GM19240 (cell line): ENCODE measurements around the gene ZNF416.

ENCODE experiments used
- DNase-seq: peaks from one replicate; pipeline ENCODE4 v3.0.0; 2011; ENCODE audit warnings: low spot score; ENCODE audit not compliant: insufficient read length

ZNF416 gene

DNA sequence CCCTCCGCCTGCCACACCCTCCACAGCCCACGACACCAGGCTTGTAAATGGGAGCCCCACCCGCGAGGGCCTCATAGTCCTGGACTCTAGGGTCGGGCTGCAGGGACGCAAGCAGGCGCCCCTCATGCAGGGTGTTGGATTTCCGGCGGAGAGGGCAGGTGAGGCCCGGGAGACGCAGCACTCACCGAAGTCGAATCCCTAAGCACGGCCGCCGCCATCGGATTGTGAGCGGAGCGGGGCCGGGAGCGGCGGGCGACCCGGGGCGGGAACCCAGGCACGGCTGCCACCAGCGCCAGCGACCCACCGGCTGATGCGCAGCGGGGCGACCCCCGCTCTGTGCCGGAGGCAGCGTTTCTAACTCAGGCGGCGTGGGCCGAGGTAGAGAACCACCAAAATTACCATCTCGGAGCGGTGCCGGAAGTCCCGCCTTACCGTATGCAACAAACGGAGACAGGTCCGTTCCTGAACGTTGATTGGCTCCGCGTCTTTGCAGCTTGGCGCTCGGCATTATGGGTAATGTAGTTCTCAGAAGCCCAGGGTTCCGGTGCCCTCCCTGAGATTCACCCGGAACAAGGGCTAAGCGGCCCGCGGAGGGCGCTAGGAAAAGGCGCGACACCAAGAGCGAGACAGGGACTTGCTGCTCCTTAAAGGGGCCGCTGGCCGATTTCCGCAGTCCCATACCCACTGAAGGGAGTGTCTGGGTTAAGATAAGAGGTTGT, at the start of gene ZNF416:
ZNF416 (minus strand) TSS at position 425 of the 719 bp plus-strand sequence; CDS start at position 218, 207 bp downstream.
- peak; percentile 95 for DNase-seq

DNA sequence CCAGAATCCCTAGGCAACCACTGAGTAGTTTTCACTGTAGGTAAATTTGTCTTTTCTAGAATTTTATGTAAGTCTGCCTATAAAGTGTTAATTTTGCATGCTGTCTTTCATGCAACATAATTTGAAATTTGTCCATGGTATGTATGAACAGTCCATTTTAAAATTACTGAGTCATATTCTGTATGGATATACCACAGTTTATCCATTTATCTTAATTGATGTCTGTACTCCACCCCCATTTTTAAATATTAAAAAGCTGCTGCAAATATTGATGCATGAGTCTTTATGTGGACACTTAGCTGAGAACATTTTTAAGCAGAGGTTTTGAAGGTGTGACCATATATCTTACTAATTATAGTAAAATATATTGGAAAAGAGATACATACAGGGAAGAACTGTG, 44.4 kb upstream of the ZNF416 start:
- DNase-seq = no peak

DNA sequence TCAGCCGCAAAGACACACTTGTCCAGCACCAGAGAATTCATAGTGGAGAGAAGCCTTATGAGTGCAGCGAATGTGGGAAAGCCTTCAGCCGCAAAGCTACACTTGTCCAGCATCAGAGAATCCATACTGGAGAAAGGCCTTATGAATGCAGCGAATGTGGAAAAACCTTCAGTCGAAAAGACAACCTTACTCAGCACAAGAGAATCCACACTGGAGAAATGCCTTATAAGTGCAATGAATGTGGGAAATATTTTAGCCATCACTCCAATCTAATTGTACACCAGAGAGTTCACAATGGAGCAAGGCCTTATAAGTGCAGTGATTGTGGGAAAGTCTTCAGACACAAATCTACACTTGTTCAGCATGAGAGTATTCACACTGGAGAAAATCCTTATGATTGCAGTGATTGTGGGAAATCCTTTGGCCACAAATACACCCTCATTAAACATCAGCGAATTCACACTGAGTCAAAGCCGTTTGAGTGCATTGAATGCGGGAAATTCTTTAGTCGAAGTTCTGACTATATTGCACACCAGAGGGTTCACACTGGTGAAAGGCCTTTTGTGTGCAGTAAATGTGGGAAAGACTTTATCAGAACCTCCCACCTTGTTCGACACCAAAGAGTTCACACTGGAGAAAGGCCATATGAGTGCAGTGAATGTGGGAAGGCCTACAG, 42.1 kb upstream of the ZNF416 start:
- DNase-seq = no peak

DNA sequence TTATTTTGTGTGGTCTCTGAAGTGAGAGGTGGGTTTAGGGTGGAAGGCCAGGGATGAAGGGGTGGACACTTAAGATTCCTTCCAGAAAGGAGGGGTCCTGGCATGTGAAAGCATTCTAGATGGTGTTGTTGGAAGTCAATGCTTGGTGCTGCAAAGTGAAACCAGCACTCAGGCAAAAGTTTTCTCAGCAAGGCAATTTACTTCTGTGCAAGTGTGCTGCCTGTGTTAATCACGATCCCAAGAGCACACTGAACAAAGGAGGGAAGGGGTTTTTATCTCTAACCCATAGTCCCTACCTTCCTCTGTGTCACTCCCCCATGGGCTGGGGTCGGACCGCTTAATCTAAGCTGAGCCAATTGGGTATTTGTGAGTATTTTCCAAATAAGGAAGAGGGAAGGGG, 36.6 kb upstream of the ZNF416 start:
- no peak for DNase-seq

DNA sequence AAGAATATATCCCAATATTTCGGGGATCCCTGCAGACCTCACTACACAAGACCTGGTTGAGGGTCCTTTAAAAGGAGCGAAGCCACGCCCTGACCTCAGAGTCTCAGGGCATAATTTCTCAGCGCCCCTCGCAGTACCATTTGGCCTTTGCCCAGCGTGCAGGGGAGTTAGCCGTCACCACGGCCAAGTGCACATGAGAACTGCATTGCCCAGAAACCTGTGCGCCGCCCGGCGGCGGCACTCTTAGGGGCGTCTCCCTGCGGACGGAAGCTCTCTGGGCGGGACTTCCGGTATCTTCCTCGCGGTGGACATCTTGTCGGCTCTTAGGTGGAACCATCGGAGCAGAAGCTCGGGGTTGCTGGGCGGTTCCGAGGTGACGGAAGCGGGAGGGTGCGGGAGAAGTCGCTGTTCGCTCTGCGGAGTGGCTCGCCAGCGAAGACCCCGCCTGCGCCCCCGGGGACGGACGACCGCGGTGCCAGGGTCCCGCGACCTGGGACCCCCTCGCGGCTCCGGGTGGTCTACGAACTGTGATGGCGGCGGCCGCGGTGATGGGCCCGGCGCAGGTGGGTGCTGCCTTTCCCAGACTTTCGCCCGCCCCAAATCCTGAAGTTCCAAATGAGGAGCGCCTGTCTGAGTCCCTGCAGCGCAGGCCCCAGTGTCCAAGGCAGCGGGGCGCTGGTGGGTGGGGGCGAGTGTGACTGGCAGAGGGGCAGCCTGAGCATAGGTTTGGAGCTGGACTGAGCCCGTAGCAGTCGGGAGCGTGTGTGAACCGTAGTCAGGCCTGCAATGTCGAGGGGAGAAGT, 35.4 kb upstream of the ZNF416 start, which contains the start of gene ZNF134:
ZNF134 (plus strand) TSS at position 302 of the 803 bp plus-strand sequence. CDS start 5,227 bp downstream, outside the sequence.
- DNase-seq = peak; percentile 90

DNA sequence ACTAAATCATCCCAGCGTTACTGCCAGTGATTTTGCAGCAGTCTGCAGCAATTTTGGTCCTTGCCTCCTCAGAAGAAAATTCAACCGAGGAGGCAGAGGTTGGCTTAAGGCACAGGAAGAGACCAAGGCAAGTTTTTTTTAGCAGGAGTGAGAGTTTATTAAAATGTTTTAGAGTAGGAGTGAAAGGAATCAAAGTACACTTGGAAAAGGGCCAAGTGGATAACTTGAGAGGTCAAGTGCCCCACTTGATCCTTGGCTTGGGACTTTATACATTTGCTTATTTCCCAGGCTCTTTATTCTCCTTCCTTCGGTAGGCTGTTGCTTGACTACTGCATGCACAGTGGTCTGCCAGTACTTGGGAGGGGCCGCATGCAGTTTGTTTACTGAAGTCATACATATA, 32.4 kb upstream of the ZNF416 start:
- no peak for DNase-seq

DNA sequence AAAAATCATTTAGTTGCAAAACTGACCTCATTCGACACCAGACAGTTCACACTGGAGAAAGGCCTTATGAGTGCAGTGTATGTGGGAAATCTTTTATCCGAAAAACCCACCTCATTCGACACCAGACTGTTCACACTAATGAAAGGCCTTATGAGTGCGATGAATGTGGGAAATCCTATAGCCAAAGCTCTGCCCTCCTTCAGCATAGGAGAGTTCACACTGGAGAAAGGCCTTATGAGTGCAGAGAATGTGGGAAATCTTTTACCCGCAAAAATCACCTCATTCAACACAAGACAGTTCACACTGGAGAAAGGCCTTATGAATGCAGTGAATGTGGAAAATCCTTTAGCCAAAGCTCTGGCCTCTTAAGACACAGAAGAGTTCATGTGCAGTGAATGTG, 28.2 kb upstream of the ZNF416 start:
- no peak for DNase-seq

DNA sequence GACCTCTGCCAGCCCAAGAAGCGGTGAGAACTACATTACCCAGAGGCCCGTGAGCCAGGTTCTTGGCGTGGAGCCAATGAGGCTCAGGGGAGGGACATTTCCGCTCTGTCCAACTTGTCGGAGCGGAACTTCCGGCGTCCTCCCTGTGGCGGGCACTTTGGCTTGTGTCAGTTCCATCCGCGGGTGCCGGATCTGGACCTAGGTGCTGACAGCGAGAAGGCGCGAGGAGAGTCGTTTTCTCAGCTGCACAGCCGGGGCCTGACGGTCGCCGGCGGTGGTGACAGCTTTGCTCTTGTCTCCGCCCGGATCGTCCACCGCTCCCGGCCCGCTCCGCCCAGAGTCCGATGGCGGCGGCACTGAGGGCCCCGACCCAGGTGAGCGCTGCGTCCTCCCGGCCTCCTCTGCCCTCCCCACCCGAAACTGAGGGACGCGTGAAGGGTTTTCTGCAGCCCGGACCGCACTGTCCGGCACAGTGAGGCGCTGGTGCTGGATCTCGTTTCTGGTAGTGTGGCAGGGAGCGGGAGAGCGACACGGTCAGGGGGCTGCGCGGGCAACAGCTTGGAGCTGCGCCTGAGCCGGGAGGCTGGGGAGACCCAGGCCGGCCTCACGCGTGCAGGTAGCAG, 21.2 kb upstream of the ZNF416 start, which contains the start of gene ZNF530:
ZNF530 (plus strand) TSS at position 125 of the 623 bp plus-strand sequence. CDS start 4,461 bp downstream, outside the sequence.
- peak; percentile 83 for DNase-seq

DNA sequence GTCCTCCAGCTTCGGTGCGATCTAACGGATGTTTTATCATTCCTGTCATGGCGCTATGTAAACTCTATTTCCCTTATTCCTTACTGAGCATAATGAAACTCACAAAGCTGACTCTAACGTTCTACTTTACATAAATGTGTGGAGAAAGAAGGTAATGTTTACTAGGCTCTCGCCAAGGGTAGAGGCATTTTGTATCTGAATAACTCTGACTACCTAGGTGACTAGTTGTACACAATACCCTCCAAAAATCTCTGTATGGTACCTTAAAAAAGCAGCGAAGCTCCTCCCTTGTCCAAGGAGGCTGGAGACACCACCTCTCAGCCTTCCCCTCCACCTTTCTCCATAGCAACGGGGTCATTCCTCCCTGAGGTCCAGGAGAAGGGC, 20.7 kb upstream of the ZNF416 start:
- no peak for DNase-seq

DNA sequence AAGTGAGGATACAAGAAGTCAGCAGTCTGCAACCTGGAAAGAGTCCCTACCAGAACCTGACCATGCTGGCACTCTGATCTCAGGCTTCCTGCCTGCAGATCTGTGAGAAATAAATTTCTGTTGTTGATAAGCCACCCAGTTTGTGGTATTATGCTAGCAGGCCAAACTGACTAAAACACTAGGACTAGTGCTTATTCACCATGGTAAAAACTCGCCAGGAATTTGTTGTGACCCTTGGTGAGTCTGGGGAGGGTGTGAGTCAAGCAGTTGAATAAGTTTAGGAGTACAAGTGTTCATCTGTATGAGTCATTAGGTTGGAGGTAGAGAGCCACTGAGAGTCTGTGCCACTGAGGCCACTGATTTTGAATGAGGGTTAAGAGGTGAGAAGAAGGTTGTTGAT, 8.8 kb upstream of the ZNF416 start:
- DNase-seq = no peak

DNA sequence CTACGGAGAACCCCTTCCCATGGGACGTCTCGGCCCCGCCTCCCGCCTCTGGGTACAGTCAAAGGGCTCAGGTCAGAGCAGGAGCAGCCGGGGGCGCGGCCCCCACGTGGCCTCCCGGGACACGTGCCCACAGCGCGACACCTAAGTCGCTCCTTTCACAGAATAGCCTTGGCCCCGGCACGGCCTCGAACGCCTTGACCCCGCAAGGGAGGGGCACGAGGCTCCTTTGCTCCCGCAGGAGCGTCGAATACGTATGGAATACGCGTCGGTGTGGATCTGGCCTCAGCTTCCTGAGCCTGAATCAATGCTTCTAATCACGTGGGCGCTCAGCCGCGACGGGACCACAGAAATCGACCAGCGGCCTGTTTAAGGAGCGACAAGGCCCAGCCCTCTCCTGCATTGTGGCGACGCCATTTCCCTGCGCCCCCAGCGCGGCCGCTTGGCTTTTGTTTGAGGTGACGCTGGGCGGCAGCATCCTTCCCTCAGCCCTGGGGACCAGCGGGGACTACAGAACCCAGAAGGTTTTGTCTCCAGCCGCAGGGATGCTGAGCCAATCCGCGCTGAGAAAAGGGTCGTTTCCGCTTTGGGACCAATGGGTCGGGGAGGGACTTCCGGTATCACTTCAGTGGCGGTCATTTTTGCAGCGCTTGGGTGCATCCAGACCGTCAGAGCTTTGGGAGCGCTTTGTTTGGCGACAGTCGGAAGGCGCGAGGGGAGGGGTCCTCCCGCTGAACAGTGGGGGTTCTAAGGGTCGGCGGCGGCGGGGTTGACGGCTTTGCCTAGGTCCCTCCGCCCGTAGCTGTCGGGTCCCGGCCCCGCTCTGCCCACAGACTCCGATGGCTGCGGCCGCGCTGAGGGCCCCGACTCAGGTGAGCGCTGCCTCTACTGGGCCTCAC, 5.1 kb upstream of the ZNF416 start, which contains the start of gene ZIK1:
ZIK1 (plus strand) TSS at position 625 of the 896 bp plus-strand sequence; CDS start at position 837, 212 bp downstream.
- DNase-seq = peak; percentile 72

DNA sequence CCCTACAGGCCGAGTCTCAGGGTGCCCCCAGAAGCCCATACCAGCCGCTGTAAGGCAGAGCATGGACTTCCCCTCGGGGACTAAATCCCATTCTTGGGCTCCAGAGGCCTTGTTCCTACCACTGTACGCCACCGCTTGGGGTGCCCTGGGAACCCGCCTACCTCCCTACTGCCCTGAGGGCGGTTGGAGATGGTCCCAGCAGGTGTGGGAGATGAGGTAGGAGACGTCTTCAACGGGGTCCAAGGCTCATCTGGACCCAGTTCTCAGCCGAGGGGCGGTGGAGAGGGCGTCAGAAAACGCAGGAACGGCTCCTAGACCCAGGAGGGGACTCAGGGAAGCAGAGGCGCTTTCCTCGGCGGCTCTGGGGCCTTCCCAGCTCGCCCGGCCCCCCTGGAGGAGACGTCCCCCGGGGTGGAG, 4.4 kb upstream of the ZNF416 start:
- DNase-seq = no peak

DNA sequence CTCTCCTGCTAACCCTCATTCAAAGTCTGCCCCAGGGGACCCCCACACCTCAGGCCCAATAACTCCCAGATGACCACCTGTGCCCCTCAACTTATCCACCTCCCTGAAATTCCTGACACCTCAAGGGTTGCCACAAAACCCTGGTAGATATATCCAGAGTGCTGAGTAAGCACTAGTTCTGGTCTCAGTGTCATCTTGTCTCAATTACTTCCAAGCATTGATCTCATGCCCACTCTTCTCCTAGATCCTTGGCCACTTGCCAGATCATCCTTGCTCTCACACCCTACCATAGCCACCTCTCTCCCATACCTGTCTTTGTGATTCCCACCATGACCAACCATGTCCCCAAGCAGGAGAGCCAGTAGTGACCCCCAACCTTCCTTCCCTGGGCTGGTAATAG, 2.0 kb downstream of the ZNF416 start:
- no peak for DNase-seq

DNA sequence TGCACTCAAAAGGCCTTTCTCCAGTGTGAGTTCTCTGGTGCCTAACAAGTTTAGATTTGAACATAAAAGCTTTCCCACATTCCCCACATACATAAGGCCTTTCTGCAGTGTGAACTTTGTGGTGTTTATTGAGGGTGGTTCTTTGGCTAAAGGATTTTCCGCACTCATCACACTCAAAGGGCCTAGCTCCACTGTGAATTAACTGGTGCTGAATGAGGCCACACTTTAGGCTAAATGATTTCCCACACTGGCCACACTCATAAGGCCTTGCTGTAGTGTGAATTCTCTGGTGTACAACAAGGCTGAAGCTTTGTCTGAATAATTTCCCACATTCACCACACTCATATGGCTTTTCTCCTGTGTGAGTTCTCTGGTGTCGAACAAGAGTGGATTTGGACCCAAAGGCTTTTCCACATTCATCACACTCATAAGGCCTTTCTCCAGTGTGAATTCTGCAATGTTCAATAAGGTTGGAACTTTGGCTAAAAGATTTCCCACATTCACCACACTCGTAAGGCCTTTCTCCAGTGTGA, 6.2 kb downstream of the ZNF416 start:
- no peak for DNase-seq

DNA sequence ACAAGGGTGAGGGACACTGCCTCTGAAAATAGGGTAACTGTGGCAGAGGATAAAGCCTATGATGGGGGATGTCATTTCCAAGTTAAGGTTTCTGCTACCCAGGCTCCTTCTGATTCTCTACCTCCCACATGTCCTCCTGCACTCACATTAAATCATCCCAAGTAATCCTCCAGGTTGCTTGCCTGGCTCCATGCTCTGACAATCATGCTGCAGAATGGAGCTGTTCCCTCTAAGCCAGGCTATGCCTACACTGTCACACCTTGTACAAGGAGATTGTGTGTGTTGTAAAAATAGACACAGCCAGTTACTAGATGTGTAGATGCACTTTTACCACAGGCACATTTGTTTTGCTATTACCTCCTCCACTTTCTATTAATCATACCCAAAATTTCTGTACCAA, 8.0 kb downstream of the ZNF416 start:
- no peak for DNase-seq

DNA sequence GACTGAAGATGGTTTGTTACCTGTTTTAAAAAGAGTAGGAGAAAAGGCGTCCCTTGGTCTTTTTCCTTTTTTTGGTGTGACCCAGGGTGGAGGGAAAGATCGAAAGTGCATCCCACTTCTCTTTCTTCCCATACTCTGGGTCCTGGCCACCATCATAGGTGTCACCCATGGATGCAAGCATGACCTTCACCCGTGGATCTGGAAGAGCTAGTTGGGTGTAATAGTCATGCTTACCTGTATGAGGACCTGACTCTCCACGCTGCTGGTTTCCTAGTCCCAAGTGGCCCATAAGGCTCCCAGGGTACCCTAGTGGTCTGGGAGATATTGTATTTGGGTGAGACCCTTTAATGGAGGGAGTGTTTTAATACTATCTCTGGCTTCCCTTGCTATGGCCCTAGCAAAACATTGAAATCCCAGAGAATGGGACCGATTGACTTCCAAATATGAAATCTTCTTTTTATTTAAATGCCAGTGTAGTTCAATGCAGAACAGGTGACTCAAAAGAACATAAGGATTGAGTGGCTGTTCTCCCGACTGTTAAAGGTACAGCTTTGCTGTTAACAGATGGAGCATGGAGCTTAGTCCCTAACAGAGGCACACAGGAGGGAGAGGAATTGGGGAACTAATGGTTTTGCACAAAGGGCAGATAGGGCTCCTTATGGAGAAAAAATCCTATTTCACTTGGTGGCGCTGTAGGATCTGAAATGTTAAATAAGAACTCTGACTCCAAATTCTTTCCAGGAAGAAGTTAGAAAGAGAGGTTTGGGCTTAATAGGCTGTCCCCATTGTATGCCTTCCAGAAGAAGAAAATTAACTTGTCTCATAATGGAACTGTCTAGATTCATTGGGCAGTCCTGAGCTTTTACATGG, 12.1 kb downstream of the ZNF416 start:
- no peak for DNase-seq

DNA sequence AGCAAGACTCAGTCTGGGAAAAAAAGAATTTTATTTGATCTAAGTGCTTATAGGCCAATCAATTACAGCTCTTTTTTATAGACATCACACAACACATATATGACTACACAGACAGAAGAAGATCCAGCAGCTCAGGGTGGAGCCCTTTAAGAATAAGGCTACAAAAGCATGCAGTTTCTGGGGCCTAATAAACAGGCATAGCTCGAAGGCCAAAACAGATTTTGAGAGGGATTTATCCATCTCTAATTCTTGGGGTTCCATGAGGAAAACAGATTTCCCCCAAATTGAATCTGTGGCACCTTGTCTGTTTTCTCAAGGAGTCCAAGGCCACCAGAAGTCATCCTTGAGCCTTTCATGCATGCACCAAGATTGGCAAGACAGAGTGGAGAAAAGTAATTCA, 15.2 kb downstream of the ZNF416 start:
- no peak for DNase-seq

DNA sequence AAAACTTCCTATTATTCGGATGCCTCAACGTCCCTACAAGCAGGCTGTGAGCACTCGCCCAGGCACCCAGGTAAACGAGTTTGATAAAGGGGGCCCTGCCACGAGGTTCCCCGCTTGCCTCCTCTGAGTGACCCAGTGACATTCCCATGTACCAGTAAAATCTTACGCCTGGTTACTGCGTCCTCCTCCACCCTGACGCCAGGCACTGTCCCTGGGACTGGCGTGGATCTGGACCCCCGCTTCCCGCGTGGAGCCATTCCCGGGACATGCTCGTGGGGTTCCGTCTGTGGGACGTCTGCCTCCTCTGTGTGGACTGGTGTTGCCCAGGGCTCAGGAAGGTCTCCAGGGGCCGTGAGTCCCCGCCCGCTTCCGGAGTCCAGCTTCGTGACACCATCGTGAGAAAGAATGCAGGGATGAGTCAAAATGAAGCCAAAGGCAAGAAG, 18.6 kb downstream of the ZNF416 start:
- no peak for DNase-seq

DNA sequence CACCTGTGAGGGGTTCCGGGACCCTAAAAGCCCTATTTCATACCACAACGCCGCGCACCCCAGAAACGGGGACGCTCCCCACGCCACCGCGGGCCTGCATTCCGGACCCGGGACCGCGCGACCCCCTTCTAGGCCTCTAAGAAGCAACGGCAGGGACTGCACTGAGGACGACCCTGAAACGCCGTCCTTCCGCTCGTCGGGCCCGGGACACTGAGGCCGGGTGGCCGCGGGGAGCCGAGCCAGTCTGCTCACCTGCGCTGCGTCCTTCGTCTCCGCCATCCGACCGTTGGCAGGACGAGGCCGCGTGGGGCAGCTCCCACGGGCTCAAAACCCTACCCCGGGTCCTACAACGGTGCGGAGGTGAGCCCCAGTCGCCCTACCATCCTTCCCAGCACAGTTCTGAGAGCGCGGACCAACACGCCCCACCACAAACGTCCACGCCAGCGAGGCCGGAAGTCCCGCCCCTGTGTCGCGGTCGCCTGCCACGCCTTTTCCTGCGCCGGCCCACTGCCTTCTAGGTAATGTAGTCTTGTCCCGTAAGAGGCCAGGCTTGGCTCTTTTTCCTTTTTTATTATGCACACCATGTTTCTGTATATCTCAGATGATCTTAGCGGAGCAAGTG, 19.2 kb downstream of the ZNF416 start, which contains the start of gene ZNF550:
ZNF550 (minus strand) TSS at position 460 of the 622 bp plus-strand sequence; CDS start at position 279, 181 bp downstream.
- peak; percentile 56 for DNase-seq
